Activated CD8-positive, alpha-beta memory T cell treated with anti-CD3 and anti-CD28 coated beads for 36 hours (primary cell): Measurements from ENCODE around the gene MGP. TPM values are rescaled to one million over a fixed set of nuclear protein-coding genes. Genes with fewer than 3 reads are reported as not detected.

ENCODE experiments used
- CTCF ChIA-PET: fragments of 350-600 bp; sonication (Branson Sonifier 250); formaldehyde crosslinking; loops from one replicate; lab custom pipeline; 2021; ENCODE audit warnings: antibody characterized with exemption; lab: Charles Lee
- POLR2A ChIA-PET: fragments of 350-600 bp; sonication (Branson Sonifier 250); formaldehyde crosslinking; loops from one replicate; lab custom pipeline; 2021; ENCODE audit warnings: antibody characterized with exemption; lab: Charles Lee
- total RNA-seq, 2 experiments: library from RNA; stranded (reverse); gene quantifications; one replicate each; pipeline ENCODE4 v1.2.3, GENCODE V29; 2021

MGP gene
- total RNA-seq, 2 experiments from 2014 or later: not detected

- CTCF ChIA-PET: no interaction called here
Observed at GRCh38 chr12:14905269-14906004, 19.8 kb upstream of the MGP start.

GRCh38 chr12:14904854-14905253, 19.2 kb upstream of the MGP start:
- POLR2A ChIA-PET: no interaction called here
- CTCF ChIA-PET: interaction anchor here (0.6 kb wide), 1 partner anchor 74 kb away, joined by 3 read pairs; no protein-coding TSS in a partner anchor

More at GRCh38 chr12:14905269-14906004, 19.8 kb upstream of the MGP start:
- POLR2A ChIA-PET: no interaction called here

- ChIA-PET CTCF (no interaction called here), POLR2A (no interaction called here)
Observed at GRCh38 chr12:14903386-14904098, 17.9 kb upstream of the MGP start.

GRCh38 chr12:14902465-14902864, 16.8 kb upstream of the MGP start:
- ChIA-PET CTCF (no interaction called here), POLR2A (interaction anchor here (0.6 kb wide), 1 partner anchor 9 kb away, joined by 3 read pairs; no protein-coding TSS in a partner anchor)

GRCh38 chr12:14901228-14901562, 15.5 kb upstream of the MGP start:
- POLR2A ChIA-PET: no interaction called here
- CTCF ChIA-PET: no interaction called here

GRCh38 chr12:14900521-14901227, 15.0 kb upstream of the MGP start:
- ChIA-PET CTCF (no interaction called here), POLR2A (no interaction called here)

GRCh38 chr12:14896521-14897169, 11.0 kb upstream of the MGP start:
- CTCF ChIA-PET: no interaction called here
- POLR2A ChIA-PET: no interaction called here

- ChIA-PET CTCF (no interaction called here), POLR2A (interaction anchor here (0.7 kb wide), 1 partner anchor 9 kb away, joined by 3 read pairs; no protein-coding TSS in a partner anchor)
Observed at GRCh38 chr12:14893506-14894250, 8.0 kb upstream of the MGP start.

GRCh38 chr12:14892726-14893505, 7.3 kb upstream of the MGP start:
- ChIA-PET POLR2A (no interaction called here), CTCF (no interaction called here)

- ChIA-PET POLR2A (no interaction called here), CTCF (no interaction called here)
Observed at GRCh38 chr12:14890701-14891100, 5.0 kb upstream of the MGP start.

GRCh38 chr12:14886271-14886670, 617 bp upstream of the MGP start:
- ChIA-PET POLR2A (no interaction called here), CTCF (no interaction called here)

GRCh38 chr12:14884458-14884878, 1.2 kb downstream of the MGP start:
- ChIA-PET POLR2A (no interaction called here), CTCF (no interaction called here)

- CTCF ChIA-PET: no interaction called here
- POLR2A ChIA-PET: no interaction called here
Observed at GRCh38 chr12:14883686-14884085, 2.0 kb downstream of the MGP start.

GRCh38 chr12:14880890-14881453, 4.7 kb downstream of the MGP start:
- CTCF ChIA-PET: no interaction called here
- POLR2A ChIA-PET: no interaction called here

- ChIA-PET CTCF (no interaction called here), POLR2A (no interaction called here)
Observed at GRCh38 chr12:14879222-14879933, 6.3 kb downstream of the MGP start.

GRCh38 chr12:14878488-14878887, 7.2 kb downstream of the MGP start:
- CTCF ChIA-PET: no interaction called here
- POLR2A ChIA-PET: no interaction called here

- POLR2A ChIA-PET: no interaction called here
Observed at GRCh38 chr12:14876833-14877232, 8.8 kb downstream of the MGP start.

More at GRCh38 chr12:14876833-14877232, 8.8 kb downstream of the MGP start:
- CTCF ChIA-PET: interaction anchor here (1.5 kb wide), 1 partner anchor 10 kb away, joined by 3 read pairs; no protein-coding TSS in a partner anchor
